NCI-H69 (cell line): Measurements from ENCODE around the gene RASA4B.
"Not testable (repeated sequence)": the region's sequence is repeated elsewhere in the genome, so short reads cannot be mapped to it uniquely, and the experiment has no call there.

Experiments used
- DNase-seq: peaks from one replicate; lab custom pipeline; 2025; lab: John Stamatoyannopoulos, UW

Gene RASA4B

DNA sequence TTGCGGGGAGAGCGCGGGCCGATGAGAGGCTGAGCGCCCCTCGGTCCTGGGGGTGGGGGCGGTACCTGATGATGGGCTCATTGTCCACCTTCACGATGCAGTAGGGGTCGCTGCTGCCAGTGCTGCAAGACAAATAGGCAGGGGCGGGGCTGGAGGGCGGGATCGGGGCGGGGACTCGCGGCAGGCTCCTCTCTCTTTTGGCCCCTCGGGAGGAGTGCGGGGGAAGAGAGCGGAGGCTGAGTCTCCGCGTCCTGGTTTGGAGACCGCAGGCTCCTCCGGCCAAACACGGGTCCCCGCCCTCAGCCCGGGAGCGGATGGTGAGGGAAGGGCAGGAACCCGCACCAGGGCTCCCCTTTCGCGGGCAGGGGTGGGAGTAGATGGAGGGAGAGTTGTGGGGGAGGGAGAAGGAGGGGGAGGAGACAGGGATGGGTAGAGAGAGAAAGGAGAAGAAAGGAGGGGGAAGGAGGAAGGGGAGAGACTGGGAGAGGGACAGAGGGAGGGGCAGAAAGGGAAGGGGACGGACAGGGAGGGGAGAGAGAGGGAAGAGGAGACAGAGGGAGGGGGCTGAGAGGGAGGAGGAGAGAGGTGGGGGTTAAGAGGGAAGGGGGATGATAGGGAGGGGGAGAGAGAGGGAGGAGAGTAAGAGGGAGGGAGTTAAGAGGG, 5.6 kb downstream of the RASA4B start:
- not testable (repeated sequence) for DNase-seq

DNA sequence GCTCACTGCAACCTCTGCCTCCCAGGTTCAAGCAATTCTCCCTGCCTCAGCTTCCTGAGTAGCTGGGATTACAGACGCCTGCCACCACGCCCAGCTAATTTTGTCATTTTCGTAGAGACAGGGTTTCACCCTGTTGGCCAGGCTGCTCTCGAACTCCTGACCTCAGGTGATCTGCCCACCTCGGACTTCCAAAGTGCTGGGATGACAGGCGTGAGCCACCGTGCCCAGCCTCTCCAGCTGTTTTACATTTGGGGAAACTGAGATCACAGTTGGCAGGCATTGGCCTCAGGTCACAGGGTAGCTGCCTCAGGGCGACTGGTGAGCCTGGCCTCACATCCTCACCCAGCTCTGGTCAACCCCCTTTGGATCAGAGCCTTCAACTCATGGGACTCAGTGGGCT, 7.0 kb downstream of the RASA4B start:
- DNase-seq, result not testable (repeated sequence)

DNA sequence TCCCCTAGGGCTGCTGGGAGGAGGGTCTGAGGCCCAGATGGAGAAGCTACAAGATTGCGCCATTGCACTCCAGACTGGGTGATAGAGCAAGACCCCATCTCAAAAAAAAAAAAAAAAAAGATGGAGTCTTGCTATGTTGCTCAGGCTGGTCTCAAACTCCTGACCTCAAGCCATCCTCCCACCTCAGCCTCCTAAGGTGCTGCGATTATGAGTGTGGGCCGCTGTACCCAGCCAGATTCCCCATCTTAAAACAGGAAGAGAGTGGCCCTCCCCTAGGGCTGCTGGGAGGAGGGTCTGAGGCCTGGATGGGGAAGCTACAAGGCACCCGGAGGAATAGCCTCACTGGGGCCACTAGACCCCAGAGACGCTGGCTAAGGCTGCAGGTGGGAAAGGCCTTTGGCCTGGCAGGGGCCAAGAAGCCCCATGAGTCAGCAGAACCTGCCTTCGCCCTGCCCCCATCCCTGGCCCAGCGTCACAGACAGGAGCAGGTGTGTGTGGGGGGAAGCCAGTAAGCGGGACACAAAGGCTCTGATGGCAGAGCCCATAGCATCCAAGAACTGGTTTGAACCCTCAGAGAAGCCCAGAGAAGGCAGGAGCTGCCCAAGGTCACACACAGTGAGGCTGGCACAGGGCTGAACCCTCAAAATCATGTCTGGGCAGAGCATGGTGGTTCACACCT, 10.0 kb downstream of the RASA4B start:
- not testable (repeated sequence) for DNase-seq

DNA sequence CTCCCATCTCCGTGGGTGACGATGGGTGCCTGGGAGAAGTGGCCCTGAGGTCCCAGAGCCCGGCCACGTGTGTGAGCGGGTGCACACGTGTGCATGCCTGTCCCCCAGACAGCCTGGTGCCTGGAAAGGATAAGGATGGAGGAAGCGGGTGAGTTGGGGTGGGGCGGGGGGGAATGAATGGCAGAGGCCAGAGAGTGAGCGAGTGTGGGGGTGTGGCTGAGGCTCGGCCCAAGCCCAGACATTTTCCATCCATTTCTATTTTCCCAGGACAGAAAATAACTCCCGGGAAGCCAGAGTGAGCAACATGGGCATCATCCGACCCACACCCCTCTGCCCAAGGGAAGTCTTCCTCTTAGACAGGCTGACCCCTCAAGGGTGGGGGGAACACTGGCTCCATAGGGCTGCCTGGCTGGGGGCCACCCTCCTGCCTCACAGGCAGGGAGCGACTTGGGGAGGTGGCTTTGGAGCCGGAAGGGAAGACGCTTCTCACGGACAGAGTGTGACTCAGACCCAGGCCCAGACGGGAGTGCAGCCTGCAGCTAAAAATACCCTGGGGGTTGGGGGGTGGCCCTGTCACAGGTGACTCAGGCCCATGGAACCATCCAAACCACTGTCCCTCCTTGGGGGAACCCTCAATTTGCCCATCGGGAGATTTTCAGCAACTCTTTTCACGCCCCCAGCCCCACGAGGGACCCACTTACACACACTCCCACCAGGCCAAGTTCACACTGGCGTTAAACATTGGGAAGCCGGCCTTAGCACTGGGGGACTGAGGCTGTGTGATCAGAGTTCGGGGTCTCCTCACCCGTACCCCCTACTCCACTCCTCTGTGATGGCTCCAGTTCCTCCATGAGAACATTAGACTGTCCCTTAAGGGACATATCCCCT, 12.0 kb downstream of the RASA4B start:
- not testable (repeated sequence) for DNase-seq

DNA sequence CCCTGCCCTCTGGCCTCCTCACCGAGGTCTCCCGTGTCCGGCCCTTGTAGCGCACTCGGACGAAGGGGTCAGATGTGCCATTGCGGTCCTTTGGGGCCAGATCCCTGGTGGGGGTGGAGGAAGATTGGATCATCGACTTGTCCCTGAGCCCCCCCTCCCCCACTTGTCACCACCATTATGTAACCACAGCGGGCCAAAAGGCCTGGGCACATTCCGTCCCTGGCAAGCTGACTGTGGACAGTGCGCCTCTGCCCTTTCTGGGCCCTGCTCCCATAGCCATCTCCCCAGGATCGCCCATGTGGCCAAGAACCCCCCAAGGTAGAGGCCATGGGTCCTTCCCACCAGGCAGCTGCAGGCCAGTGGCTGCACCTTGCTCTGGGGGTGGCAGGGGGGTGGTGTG, 14.4 kb downstream of the RASA4B start:
- DNase-seq, result not testable (repeated sequence)

DNA sequence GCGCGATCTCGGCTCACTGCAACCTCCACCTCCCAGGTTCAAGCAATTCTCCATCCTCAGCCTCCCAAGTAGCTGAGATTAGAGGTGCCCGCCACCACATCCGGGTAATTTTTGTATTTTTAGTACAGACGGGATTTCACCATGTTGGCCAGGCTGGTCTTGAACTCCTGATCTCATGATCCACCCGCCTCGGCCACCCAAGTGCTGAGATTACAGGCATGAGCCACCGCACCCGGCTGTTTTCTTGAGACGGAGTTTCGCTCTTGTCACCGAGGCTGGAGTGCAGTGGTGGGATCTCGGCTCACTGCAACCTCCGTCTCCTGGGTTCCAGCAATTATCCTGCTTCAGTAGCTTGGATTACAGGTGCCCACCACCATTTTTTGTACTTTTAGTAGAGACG, 19.3 kb downstream of the RASA4B start:
- DNase-seq, result not testable (repeated sequence)

DNA sequence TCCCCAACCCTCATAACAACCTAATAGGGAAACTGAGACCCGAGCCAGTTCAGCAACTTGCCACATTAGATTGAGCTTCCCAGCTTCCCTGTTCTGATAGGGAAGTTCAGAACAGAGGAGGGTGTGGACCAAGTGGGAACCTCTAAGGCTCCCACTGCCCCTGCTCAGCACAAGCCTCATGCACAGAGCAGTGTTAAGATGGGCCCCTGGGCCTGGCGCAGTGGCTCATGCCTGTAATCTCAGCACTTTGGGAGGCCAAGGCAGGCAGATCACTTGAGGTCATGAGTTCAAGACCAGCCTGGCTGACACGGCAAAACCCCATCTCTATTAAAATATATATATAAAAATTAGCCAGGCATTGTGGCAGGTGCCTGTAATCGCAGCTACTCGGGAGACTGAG, 20.3 kb downstream of the RASA4B start:
- DNase-seq, result not testable (repeated sequence)

DNA sequence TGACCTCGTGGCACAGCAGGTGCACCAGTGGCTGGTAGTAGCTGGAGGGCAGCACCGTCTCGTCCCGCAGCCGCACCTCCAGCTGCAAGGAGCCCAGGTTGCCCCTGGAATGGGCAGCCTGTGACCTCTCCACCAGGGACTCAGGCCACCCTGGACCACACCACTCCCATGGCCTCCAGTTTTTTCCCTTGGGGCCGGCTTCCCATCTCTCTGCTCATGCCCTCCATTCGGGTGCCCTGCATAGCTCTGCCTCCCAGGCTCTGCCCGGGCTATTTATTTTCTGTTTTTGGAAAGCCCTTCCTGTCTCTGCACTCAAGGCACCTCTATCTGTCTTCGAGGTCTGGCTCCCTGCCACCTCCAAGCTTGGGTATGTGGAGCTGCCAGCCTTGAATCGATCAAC, 20.7 kb downstream of the RASA4B start:
- DNase-seq, result not testable (repeated sequence)

DNA sequence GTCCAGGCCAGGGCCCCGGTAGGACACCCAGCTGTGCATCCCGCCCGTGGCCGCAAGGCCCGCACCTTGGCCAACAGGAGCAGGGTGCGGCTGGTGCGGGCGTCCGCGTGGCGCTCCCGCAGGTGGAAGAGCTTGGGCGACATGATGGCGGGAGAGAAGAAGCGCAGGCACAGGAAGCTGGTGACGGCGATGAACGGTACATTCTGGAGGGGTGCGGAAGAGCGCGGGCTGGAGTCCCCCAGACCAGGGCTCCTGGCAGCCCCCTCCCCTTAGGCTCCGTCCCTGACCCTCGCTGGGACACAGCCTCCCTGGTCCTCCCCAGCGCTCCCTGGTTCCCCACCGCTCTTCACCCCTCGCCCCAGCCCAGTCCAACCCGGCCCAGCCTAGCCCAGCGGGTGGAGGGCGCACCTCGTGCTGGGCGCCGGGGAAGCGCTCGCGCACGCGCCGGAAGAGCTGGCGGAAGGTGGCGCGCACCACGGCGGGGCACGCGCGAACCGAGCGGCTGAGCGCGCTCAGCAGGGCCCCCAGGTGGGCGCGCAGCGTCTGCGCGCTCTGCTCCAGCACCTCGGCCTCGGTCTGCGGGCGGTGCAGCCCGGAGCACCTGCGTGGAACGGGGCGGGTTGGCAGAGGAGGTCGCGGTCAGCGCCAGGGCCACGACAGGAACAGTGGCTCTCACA, 23.0 kb downstream of the RASA4B start:
- DNase-seq, result not testable (repeated sequence)

DNA sequence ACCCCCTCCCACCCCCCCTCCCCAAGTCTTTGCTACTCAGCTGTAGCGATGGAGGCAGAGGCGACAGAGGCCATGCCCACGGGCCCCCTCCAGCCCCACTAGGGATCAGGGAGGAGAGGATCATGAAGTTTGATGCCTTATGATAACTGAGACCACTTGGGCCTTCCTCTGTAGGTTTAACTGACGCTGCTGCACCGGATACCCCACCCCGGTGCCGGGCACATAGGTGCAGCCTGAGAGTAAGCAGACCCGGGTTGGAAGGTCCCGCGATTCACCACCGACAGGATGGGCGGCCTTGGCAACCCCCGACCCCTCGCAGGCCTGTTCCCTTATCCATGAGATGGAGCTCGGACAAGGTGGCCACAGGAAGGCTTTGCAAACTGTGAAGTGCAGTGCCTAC, 23.6 kb downstream of the RASA4B start:
- not testable (repeated sequence) for DNase-seq

DNA sequence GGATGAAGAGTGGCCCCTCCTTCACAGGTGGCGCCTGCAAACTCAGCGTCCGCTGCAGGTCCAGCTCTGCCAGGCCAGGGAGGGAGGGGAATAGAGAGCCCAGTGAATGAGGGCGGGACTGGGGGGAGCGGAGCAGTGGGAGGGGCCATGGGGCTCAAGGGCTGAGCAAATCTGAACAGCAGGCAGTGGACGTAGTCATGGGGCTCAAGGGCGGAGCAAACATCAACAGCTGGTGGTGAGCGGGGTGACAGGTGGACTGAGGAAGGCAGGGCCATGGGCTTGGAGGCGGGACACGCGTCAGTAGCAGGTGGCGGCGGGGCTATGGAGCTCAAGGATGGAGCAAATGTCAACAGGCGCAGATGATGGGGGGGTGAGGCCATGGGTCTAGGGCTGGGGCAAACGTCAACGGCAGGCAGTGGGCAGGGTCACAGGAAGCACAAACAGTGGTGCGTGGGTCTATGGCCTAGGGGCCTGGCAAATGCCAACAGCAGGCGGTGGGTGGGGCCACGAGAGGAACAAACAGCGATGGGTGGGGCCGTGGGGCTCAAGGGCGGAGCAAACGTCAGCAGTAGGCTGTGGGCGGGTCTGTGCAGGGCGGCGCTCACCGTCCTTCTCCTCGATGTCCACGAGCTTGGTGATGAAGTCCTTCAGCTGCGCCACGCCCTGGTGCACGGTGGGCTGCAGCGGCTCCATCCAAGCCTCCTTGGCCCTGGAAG, 24.2 kb downstream of the RASA4B start:
- not testable (repeated sequence) for DNase-seq

DNA sequence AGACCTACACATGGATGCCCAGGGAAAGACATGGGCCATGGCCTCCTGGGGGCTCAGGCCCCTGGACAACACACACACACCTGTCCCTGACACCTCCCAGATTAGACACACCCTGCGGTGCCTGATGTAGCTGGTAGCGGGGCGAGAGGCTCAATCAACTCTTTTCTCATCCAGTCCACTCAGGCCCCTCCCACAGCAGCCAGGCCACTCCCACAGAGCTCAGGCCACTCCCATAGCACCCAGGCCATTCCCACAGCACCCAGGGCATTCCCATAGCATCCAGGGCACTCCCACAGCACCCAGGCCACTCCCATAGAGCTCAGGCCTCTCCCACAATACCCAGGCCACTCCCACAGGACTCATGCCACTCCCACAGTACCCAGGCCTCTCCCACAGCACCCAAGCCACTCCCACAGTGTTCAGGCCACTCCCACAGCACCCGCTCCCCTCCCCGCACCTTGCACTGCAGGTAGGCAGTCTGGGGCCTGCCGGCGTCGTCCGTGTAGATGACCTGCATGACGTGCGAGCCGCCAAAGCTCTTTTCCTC, 27.0 kb downstream of the RASA4B start:
- DNase-seq, result not testable (repeated sequence)

DNA sequence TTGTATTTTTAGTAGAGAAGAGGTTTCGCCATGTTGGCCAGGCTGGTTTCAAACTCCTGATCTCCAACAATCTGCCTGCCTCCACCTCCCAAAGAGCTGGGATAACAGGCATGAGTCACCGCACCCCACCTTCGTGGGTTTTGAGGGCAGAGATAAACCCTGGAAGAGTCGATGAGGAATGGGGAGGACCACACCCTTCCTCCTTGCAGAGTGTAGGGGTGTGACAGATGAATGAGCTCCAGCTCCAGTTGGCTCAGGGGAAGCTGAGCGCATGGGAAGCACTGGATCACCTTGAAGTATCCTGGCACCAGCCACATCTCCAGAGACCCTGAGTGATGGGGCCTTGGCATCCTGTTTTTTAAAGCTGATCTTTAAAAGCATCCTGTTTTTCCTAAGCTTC, 33.3 kb downstream of the RASA4B start:
- DNase-seq, result not testable (repeated sequence)

DNA sequence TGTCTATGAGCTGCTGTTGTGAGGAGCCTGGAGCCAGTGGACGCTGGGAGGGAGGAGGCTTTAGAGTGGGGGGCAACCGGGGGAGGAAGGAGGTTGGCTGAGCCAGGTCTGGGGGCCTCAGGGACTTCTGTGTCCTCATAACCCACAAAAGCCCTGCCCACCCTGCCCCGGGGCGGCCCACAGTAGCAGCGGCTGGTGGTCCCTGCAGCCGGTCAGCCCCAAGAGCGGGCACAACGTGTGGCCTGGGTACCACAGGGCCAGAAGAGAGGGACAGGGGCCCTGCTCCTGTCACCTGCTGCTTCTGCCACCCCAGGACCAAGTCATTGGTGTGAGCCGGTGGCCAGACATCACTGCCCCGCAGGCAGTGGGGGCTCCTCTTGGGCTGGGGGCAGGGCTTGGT, 35.6 kb downstream of the RASA4B start:
- not testable (repeated sequence) for DNase-seq

DNA sequence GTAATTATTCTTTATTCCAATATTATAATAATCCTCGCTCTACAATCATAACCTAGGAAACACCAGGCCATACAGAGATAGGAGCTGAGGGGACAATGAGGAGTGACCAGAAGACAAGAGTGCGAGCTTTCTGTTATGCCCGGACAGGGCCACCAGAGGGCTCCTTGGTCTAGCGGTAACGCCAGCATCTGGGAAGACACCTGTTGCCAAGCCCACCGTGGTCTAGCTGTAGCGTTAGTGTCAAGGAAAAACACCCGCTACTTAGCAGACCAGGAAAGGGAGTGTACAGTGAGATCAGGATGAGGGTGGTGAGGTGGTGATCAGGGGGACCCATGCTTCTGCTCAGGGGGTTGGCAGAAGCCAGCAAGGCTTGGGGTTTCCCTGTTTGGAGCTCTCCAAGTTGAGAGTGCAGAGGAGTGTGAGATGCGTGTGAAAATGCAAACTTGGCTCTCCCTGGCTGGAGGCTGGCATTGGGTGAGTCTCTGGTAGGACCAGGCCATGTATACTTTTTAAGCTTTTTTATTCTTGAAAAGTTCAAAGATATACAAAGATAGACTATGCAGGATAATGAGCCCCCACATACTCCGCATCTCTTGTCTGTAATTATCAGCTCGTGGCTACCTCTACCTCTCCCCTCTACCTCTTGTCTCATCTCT, 37.5 kb downstream of the RASA4B start:
- not testable (repeated sequence) for DNase-seq

DNA sequence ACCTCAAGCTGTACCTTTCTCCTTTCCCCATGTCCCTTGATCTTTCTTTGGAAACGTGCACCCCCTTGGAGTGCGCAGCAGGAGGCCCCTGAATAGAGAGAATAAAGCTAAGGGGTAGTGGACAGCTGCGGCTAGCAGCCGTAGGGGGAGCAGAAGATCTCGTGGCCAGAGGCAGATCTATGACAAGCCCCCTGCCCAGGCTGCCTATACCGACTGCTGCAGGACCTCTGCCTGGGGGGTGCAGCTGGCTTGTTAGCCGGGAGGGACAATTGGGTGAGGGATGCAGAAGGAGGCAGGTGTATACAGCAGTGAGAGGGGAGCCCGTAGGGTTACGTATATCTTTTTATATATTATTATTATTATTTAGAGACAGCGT, 38.4 kb downstream of the RASA4B start:
- DNase-seq, result not testable (repeated sequence)

DNA sequence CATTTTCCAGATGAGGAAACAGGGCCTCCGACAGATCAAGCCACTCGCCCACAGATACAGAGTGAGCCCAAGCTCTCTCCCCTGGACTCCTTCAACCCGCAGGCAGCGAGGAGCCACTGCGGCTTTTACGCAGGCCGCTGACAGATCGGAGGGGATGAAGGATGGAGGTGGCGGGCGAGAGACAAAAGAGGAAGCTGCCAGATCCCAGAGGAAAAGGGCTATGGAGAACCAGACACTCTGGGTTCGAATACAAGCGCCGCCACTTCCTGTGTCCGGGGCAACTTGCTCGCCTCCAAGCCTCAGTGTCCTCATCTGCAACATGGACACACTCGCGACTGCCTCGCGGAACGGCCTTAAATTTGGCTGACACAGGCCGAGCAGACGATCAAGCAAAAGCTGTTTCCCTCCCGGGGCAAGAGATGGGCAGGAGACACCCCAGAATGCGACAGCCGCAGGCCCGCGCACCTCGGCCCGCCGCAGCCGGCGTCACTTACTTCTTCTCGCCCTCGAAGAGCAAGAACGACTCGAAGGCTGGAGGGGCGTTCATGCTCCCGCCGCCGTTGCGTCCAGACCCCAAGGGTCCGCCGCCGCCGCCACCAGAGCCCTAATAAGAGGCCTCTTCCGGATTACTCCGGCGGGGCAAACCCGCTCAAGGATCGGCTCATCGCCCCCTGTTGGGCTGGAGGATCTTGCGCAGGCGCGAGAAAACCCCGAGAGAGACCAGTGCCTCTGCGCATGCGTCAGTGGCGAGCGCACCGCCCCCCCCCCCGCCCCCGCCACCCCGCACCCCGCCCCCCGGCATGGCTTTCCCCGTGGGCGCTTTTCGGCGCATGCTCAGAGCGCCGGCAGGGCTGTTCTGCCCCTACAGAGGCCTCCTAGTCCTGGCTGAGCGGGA, 39.0 kb downstream of the RASA4B start, which contains the start of gene POLR2J:
Gene POLR2J, minus strand, starts transcription at position 609 of the 895 bp plus-strand sequence. Its CDS starts 62 bp downstream, at position 547.
- DNase-seq, result not testable (repeated sequence)

DNA sequence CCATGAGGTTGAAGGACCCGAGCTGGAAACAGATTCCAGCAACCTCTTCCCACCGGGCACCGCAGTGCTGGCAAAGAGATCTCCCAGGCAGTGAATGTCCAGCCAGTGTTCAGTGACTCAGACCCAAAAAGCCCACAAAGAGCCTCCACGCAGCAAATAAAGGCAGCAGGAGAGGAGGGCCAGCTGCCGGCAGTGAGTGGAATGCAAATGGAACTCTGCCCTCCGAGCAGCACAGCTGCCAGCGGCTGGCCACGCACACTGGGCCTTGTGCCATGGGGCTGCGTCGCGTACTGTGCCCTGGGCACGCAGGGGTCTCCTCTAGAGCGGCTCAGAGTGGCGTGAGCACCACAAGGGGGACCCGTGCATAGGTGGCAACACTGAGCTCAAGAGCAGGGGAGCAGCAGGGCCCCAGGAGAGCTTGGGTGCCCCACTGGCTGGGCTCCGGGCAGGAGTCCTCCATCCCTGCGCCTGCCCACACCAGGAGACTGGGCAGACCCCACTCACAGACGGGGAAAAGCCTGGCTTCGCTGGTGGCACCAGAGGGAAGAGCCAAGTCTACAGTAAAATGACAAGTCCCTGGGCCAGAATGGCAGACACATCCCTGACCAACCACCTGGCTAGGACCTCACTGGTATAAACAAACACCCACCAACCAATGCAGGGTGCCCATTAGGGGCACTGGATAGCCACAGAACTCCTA, 42.7 kb downstream of the RASA4B start:
- DNase-seq, result not testable (repeated sequence)

DNA sequence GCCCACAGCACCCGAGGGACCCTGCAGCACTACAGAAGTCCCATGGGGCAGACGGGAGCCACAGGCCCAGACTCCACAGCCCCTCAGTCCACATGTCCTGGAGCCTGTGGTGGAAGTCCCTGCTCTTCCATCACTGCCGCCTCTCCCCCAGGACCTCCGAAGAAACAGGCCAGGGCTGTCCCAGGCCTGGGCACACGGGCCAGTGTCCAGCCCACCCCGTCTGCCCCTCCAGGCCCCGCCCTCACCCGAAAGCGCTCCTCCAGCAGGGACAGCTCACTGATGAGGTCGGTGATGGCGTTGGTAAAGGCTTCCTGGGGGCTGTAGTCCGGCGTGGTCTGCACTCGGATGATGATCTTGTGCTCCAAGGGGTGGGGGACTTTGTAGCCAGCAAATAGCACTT, 43.5 kb downstream of the RASA4B start:
- not testable (repeated sequence) for DNase-seq
